ENCODE measurements around the gene MON2.

The MON2 gene

DNA sequence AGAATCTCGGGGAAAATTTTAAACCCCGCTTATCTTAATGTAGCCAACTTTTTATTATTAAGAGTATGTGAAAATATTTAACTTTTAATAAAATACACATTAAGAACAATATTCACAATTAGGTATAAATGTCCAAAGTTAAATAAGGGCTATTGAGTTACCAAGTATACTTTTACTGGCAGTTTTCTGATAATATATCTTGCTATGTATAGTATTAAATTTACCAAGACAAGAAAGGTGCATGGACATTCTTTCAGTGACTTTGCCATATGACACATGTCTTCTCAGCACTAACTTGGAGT, 115.4 kb downstream of the MON2 start:
- no peak for TF ChIP-seq CTCF (IDR thresholded peaks at IDR 0.05)

- no peak for TF ChIP-seq CTCF (IDR thresholded peaks at IDR 0.05)
These were observed 118.0 kb downstream of the MON2 start for GRCh38 chr12:62584619-62585018.

GRCh38 chr12:62586850-62587249, 120.2 kb downstream of the MON2 start:
- no peak for TF ChIP-seq CTCF (IDR thresholded peaks at IDR 0.05)

- no peak for TF ChIP-seq CTCF (IDR thresholded peaks at IDR 0.05)
These were observed 122.3 kb downstream of the MON2 start for GRCh38 chr12:62588916-62589315.

- no peak for TF ChIP-seq CTCF (IDR thresholded peaks at IDR 0.05)
These were observed 130.6 kb downstream of the MON2 start for GRCh38 chr12:62597253-62597652.

DNA sequence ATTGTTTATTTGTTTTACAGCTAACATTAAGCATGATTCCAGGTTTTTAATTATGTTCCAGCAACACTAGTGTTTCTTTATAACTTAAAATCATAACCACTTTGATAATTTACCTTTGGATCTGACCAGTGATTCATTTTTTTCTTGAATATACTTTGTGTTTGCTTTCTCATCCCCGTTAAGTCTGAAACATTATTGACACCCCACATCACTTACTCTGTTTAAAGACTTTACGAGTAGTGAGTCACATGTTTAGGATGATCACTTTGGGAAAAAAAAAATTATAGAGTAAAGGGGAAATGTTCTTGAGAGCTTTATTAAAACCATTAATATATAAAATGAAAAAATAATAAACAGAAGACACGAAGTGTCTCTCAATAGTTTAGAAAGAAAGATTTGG, 132.2 kb downstream of the MON2 start:
- no peak for TF ChIP-seq CTCF (IDR thresholded peaks at IDR 0.05)

- TF ChIP-seq CTCF (IDR thresholded peaks at IDR 0.05), result no peak
These were observed 133.3 kb downstream of the MON2 start for GRCh38 chr12:62599854-62600437.

DNA sequence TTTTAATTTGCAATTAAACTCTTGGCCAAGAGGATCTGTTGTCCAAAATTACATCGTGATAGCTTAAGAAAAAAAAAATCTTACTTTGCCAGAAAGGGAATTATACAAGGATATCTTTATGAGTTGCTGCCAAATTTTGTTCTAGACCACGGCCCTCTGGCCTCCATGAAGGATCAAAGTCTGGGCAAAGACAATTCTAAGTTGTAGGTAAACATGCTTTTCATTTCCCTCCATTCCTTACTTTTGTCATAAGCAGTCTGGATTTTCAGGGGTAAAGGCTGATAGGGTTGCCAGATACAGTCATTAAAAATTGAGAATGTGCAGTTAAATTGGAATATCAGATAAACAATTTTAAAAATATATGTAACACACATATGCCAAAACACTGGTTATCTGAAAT, 135.1 kb downstream of the MON2 start:
- no peak for TF ChIP-seq CTCF (IDR thresholded peaks at IDR 0.05)
